GM23248 (cell line): ENCODE measurements around the gene TTC28.

Experiments
- EZH2 ChIP-seq: fragments of 200-600 bp; sonication (generic); IDR thresholded peaks from 2 replicates; pipeline ENCODE4 v1.6.1; 2018; ENCODE audit warnings: antibody characterized with exemption, mild to moderate bottlenecking; ENCODE audit not compliant: insufficient read depth, poor library complexity, severe bottlenecking
- EZH2phosphoT487 ChIP-seq: fragments of 200-600 bp; sonication (generic); IDR thresholded peaks from 2 replicates; pipeline ENCODE4 v1.6.1; 2018; ENCODE audit warnings: antibody characterized with exemption, moderate library complexity, mild to moderate bottlenecking, low read depth; ENCODE audit not compliant: insufficient read depth

- TF ChIP-seq EZH2 (no peak), EZH2phosphoT487 (no peak)
These were observed 704.1 kb downstream of the TTC28 start for GRCh38 chr22:27975381-27976013.
